ENCODE data around the gene C5orf24.
"Not testable (repeated sequence)": the region's sequence is repeated elsewhere in the genome, so short reads cannot be mapped to it uniquely, and the experiment has no call there.

GRCh38 chr5:134856465-134856864, 10.7 kb downstream of the C5orf24 start:
- TF ChIP-seq EZH2 (IDR thresholded peaks at IDR 0.05; ENCODE audit: borderline replicate concordance, control insufficient read depth, low read depth, low read length); ATF3 (IDR thresholded peaks at IDR 0.05; ENCODE audit: borderline replicate concordance, extremely low read depth, low read depth, low read length); ZBTB33 (IDR thresholded peaks at IDR 0.05); NR2C2 (IDR thresholded peaks at IDR 0.05; ENCODE audit: borderline replicate concordance, control insufficient read depth, insufficient read length, low read depth); RAD21 (IDR thresholded peaks at IDR 0.05; ENCODE audit: insufficient read depth, low read depth, low read length); RBBP5 (conservative IDR thresholded peaks at IDR 0.05); POLR2AphosphoS5 (IDR thresholded peaks at IDR 0.05; ENCODE audit: low read length); POLR2A (IDR thresholded peaks at IDR 0.05; ENCODE audit: low read depth, low read length): not testable (repeated sequence)

All from GM12878 (cell line).